Activated naive CD4-positive, alpha-beta T cell treated with anti-CD3 and anti-CD28 coated beads for 36 hours (primary cell): ENCODE measurements around the gene SUMF1. TPM values are rescaled to one million over a fixed set of nuclear protein-coding genes. Genes with fewer than 3 reads are reported as not detected.

ENCODE experiments used
- CTCF ChIA-PET: fragments of 350-600 bp; sonication (Branson Sonifier 250); formaldehyde crosslinking; loops from one replicate; lab custom pipeline; 2021; ENCODE audit warnings: antibody characterized with exemption; lab: Charles Lee
- DNase-seq: peaks from one replicate; pipeline ENCODE4 v3.0.0-alpha.2; 2020
- H3K27ac Mint-ChIP-seq: one replicate; pipeline ENCODE4 v1.8.0; 2021; ENCODE audit warnings: mild to moderate bottlenecking, mixed read lengths
- H3K27me3 Mint-ChIP-seq: one replicate; pipeline ENCODE4 v1.8.0; 2021; ENCODE audit warnings: low read depth, mixed read lengths
- H3K36me3 Mint-ChIP-seq: one replicate; pipeline ENCODE4 v1.8.0; 2021; ENCODE audit warnings: low read depth, mixed read lengths
- H3K4me1 Mint-ChIP-seq: one replicate; pipeline ENCODE4 v1.8.0; 2021; ENCODE audit warnings: low read depth, mixed read lengths
- H3K4me3 Mint-ChIP-seq: one replicate; pipeline ENCODE4 v1.8.0; 2021; ENCODE audit warnings: mild to moderate bottlenecking, moderate library complexity, mixed read lengths
- H3K9me3 Mint-ChIP-seq: one replicate; pipeline ENCODE4 v1.8.0; 2021; ENCODE audit warnings: mixed read lengths
- intact Hi-C: fragments of 100-400 bp; cut with micrococcal nuclease; formaldehyde crosslinking; loops from one replicate; pipeline ENCODE4 v1.15.1; 2023
- total RNA-seq, 2 experiments: library from RNA; stranded (reverse); gene quantifications; one replicate each; pipeline ENCODE4 v1.2.3, GENCODE V29; 2021

Gene SUMF1
- total RNA-seq, 2 experiments from 2014 or later = 3.9 to 5.0 TPM

- peaks cover 1% of the 10 kb centered on the region for H3K36me3 Mint-ChIP-seq
- CTCF ChIA-PET = interaction anchor here (1.2 kb wide), 1 partner anchor 9 kb away, joined by 4 read pairs; no protein-coding TSS in a partner anchor
- H3K27me3 Mint-ChIP-seq = no peaks in the 10 kb centered on the region
- H3K9me3 Mint-ChIP-seq = no peaks in the 10 kb centered on the region
- no peak overlapping the region for H3K4me3 Mint-ChIP-seq
- intact Hi-C loops = no loop called here
- no peaks in the 10 kb centered on the region for H3K4me1 Mint-ChIP-seq
- no peak overlapping the region for H3K27ac Mint-ChIP-seq
- no peak for DNase-seq
Measured at GRCh38 chr3:4359805-4360502, 107.1 kb downstream of the SUMF1 start.

- H3K4me3 Mint-ChIP-seq = no peak overlapping the region
- CTCF ChIA-PET = interaction anchor here (0.8 kb wide), 1 partner anchor 276 kb away, joined by 4 read pairs; no protein-coding TSS in a partner anchor
Measured at GRCh38 chr3:4358273-4358672, 108.8 kb downstream of the SUMF1 start.

GRCh38 chr3:4356546-4357410 lies 110.3 kb downstream of the SUMF1 start:
- Mint-ChIP-seq H3K9me3 (no peaks in the 10 kb centered on the region), H3K36me3 (no peaks in the 10 kb centered on the region), H3K27me3 (no peaks in the 10 kb centered on the region), H3K4me1 (peaks cover 6% of the 10 kb centered on the region), H3K27ac (no peak overlapping the region), H3K4me3 (no peak overlapping the region)
- intact Hi-C loops = no loop called here
- no peak for DNase-seq
- CTCF ChIA-PET = no interaction called here

More at GRCh38 chr3:4358273-4358672, 108.8 kb downstream of the SUMF1 start:
- Mint-ChIP-seq H3K27ac (no peak overlapping the region), H3K4me1 (no peaks in the 10 kb centered on the region), H3K36me3 (peaks cover 1% of the 10 kb centered on the region), H3K9me3 (no peaks in the 10 kb centered on the region), H3K27me3 (no peaks in the 10 kb centered on the region)
- intact Hi-C loops = no loop called here
- no peak for DNase-seq

GRCh38 chr3:4356220-4356540 lies 110.9 kb downstream of the SUMF1 start:
- no peaks in the 10 kb centered on the region for H3K9me3 Mint-ChIP-seq
- no peak for DNase-seq
- H3K27me3 Mint-ChIP-seq = no peaks in the 10 kb centered on the region
- no peak overlapping the region for H3K4me3 Mint-ChIP-seq
- H3K27ac Mint-ChIP-seq = no peak overlapping the region
- CTCF ChIA-PET = no interaction called here
- H3K36me3 Mint-ChIP-seq = no peaks in the 10 kb centered on the region
- intact Hi-C loops = no loop called here
- H3K4me1 Mint-ChIP-seq = peaks cover 12% of the 10 kb centered on the region

GRCh38 chr3:4355401-4356219 lies 111.5 kb downstream of the SUMF1 start:
- no peak for DNase-seq
- no peak overlapping the region for H3K27ac Mint-ChIP-seq
- intact Hi-C loops = no loop called here
- no peaks in the 10 kb centered on the region for H3K9me3 Mint-ChIP-seq
- H3K36me3 Mint-ChIP-seq = no peaks in the 10 kb centered on the region
- CTCF ChIA-PET = interaction anchor here (1.3 kb wide), 1 partner anchor 277 kb away, joined by 3 read pairs; no protein-coding TSS in a partner anchor
- no peaks in the 10 kb centered on the region for H3K27me3 Mint-ChIP-seq
- H3K4me1 Mint-ChIP-seq = peaks cover 16% of the 10 kb centered on the region
- no peak overlapping the region for H3K4me3 Mint-ChIP-seq

- no peaks in the 10 kb centered on the region for H3K27me3 Mint-ChIP-seq
- no peaks in the 10 kb centered on the region for H3K9me3 Mint-ChIP-seq
- H3K36me3 Mint-ChIP-seq = no peaks in the 10 kb centered on the region
- H3K4me3 Mint-ChIP-seq = peak overlapping the region; percentile 69
- H3K4me1 Mint-ChIP-seq = peaks cover 17% of the 10 kb centered on the region
- CTCF ChIA-PET = interaction anchor here (0.7 to 4.2 kb wide), 13 partner anchors 53 to 320 kb away, joined by 3 to 66 read pairs (median 6); partner anchors contain the start of genes ITPR1 and SUMF1
- H3K27ac Mint-ChIP-seq = no peak overlapping the region
- intact Hi-C loops = loop anchor here (1.0 to 2.0 kb wide), 15 partner anchors 35 to 771 kb away; partner anchors contain the start of genes ARL8B, ITPR1, SETMAR and SUMF1
- DNase-seq = no peak
Measured at GRCh38 chr3:4351872-4352271, 115.2 kb downstream of the SUMF1 start.

GRCh38 chr3:4351164-4351855 lies 115.8 kb downstream of the SUMF1 start:
- Mint-ChIP-seq H3K9me3 (no peaks in the 10 kb centered on the region), H3K36me3 (no peaks in the 10 kb centered on the region)

GRCh38 chr3:4350789-4351163 lies 116.3 kb downstream of the SUMF1 start:
- CTCF ChIA-PET = interaction anchor here (0.6 to 4.2 kb wide), 63 partner anchors 8 to 728 kb away, joined by 3 to 66 read pairs (median 4); partner anchors contain the start of genes ITPR1 and SUMF1
- no peaks in the 10 kb centered on the region for H3K9me3 Mint-ChIP-seq
- DNase-seq = peak; percentile 59
- peaks cover 17% of the 10 kb centered on the region for H3K4me1 Mint-ChIP-seq
- no peaks in the 10 kb centered on the region for H3K36me3 Mint-ChIP-seq
- peak overlapping the region; percentile 54 for H3K27ac Mint-ChIP-seq
- H3K27me3 Mint-ChIP-seq = no peaks in the 10 kb centered on the region
- intact Hi-C loops = loop anchor here (1.0 to 2.0 kb wide), 15 partner anchors 37 to 772 kb away; partner anchors contain the start of genes ARL8B, ITPR1, SETMAR and SUMF1
- H3K4me3 Mint-ChIP-seq = peak overlapping the region; percentile 42

More at GRCh38 chr3:4351164-4351855, 115.8 kb downstream of the SUMF1 start:
- no peaks in the 10 kb centered on the region for H3K27me3 Mint-ChIP-seq
- CTCF ChIA-PET = interaction anchor here (0.6 to 4.2 kb wide), 59 partner anchors 8 to 728 kb away, joined by 3 to 66 read pairs (median 4); partner anchors contain the start of genes ITPR1 and SUMF1
- DNase-seq = peak; percentile 50
- H3K27ac Mint-ChIP-seq = peak overlapping the region; percentile 80
- peaks cover 17% of the 10 kb centered on the region for H3K4me1 Mint-ChIP-seq
- H3K4me3 Mint-ChIP-seq = peak overlapping the region; percentile 69
- intact Hi-C loops = loop anchor here (1.0 to 2.0 kb wide), 15 partner anchors 36 to 771 kb away; partner anchors contain the start of genes ARL8B, ITPR1, SETMAR and SUMF1

GRCh38 chr3:4343258-4343657 lies 123.8 kb downstream of the SUMF1 start:
- intact Hi-C loops = no loop called here
- DNase-seq = no peak
- Mint-ChIP-seq H3K27ac (no peak overlapping the region), H3K4me1 (peaks cover 4% of the 10 kb centered on the region), H3K36me3 (no peaks in the 10 kb centered on the region), H3K9me3 (no peaks in the 10 kb centered on the region), H3K27me3 (no peaks in the 10 kb centered on the region), H3K4me3 (no peak overlapping the region)
- CTCF ChIA-PET = interaction anchor here (0.7 to 1.8 kb wide), 4 partner anchors 8 to 290 kb away, joined by 3 to 9 read pairs (median 3); no protein-coding TSS in a partner anchor

- Mint-ChIP-seq H3K36me3 (no peaks in the 10 kb centered on the region), H3K27me3 (no peaks in the 10 kb centered on the region), H3K4me3 (no peak overlapping the region), H3K9me3 (no peaks in the 10 kb centered on the region), H3K27ac (no peak overlapping the region), H3K4me1 (peaks cover 4% of the 10 kb centered on the region)
- intact Hi-C loops = no loop called here
- no peak for DNase-seq
- CTCF ChIA-PET = interaction anchor here (0.6 to 4.4 kb wide), 3 partner anchors 9 to 148 kb away, joined by 4 to 21 read pairs (median 5); no protein-coding TSS in a partner anchor
Measured at GRCh38 chr3:4341336-4341675, 125.8 kb downstream of the SUMF1 start.
